ENCODE results near the gene SOD1. TPM values are rescaled to one million over a fixed set of nuclear protein-coding genes. Genes with fewer than 3 reads are reported as not detected.
A peak's percentile ranks its signal among the peaks of the same experiment; 100 is the strongest.

SOD1 gene
- total RNA-seq, 1 donor from 2014 or later, result 205 TPM

DNA sequence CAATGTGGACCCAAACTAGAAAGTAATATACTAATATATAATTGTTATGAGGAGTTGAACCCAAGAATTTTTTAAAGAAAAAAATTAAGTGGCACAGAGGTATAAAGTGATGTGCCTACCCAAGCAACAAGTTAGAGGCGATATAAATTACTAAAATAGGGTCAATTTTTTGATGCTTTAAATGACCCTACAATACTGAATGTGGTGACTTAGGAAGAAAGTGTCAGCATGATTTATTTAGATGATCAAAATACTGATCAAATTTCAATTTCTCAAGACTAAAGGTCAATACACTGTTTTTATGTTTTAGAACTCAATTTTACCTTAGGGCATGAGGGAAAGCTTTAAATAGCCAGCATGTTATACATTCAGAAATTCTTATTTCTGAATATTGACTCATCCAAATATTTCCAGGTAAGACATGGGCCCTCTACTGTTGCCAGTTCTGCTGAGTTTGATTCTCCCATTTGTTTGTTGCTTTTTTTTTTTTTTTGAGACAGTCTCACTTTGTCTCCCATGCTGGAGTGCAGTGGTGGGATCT is 52.3 kb downstream of the SOD1 start:
- no peak for TF ChIP-seq CTCF (IDR thresholded peaks at IDR 0.05)
- Mint-ChIP-seq H3K4me3 (ENCODE audit: unreplicated experiment) (no peak overlapping the region), H3K9me3 (ENCODE audit: unreplicated experiment) (no peaks in the 10 kb centered on the region), H3K27ac (ENCODE audit: unreplicated experiment) (no peak overlapping the region), H3K36me3 (ENCODE audit: unreplicated experiment) (no peaks in the 10 kb centered on the region), H3K4me1 (ENCODE audit: unreplicated experiment) (peaks cover 78% of the 10 kb centered on the region), H3K27me3 (ENCODE audit: unreplicated experiment) (no peaks in the 10 kb centered on the region)
- DNase-seq (ENCODE audit: extremely low spot score, unreplicated experiment), result no peak

DNA sequence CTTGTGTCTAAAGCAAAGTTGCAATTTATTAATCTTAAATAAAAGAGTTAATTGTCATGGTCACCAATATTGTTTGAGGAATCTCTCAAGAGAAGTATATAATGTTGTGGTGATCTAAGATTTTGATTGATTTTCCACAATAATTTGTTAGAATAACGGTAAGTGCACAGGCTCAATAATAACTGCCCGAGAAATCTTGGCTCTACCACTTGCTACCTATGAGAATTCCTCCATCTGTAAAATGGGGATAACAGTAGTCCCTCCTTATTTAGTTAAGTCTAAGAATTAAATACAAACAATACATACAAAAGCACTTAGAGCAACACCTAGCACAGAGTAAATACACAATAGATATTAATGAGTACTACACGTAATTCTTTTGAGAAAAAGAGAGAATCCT is 53.6 kb downstream of the SOD1 start:
- peaks cover 69% of the 10 kb centered on the region for H3K4me1 Mint-ChIP-seq (ENCODE audit: unreplicated experiment)
- peak overlapping the region; percentile 39 for H3K27ac Mint-ChIP-seq (ENCODE audit: unreplicated experiment)
- H3K36me3 Mint-ChIP-seq (ENCODE audit: unreplicated experiment), result no peaks in the 10 kb centered on the region
- DNase-seq (ENCODE audit: extremely low spot score, unreplicated experiment), result no peak
- no peaks in the 10 kb centered on the region for H3K27me3 Mint-ChIP-seq (ENCODE audit: unreplicated experiment)
- TF ChIP-seq CTCF (IDR thresholded peaks at IDR 0.05), result no peak
- H3K4me3 Mint-ChIP-seq (ENCODE audit: unreplicated experiment), result no peak overlapping the region
- H3K9me3 Mint-ChIP-seq (ENCODE audit: unreplicated experiment), result no peaks in the 10 kb centered on the region

- no peak overlapping the region for H3K4me3 Mint-ChIP-seq (ENCODE audit: unreplicated experiment)
- H3K9me3 Mint-ChIP-seq (ENCODE audit: unreplicated experiment), result no peaks in the 10 kb centered on the region
- peaks cover 70% of the 10 kb centered on the region for H3K4me1 Mint-ChIP-seq (ENCODE audit: unreplicated experiment)
- TF ChIP-seq CTCF (IDR thresholded peaks at IDR 0.05), result no peak
- H3K27me3 Mint-ChIP-seq (ENCODE audit: unreplicated experiment), result no peaks in the 10 kb centered on the region
- H3K27ac Mint-ChIP-seq (ENCODE audit: unreplicated experiment), result peak overlapping the region; percentile 33
- no peaks in the 10 kb centered on the region for H3K36me3 Mint-ChIP-seq (ENCODE audit: unreplicated experiment)
- no peak for DNase-seq (ENCODE audit: extremely low spot score, unreplicated experiment)
Measured at GRCh38 chr21:31713973-31714740, 54.7 kb downstream of the SOD1 start.

- DNase-seq (ENCODE audit: extremely low spot score, unreplicated experiment), result no peak
- Mint-ChIP-seq H3K27ac (ENCODE audit: unreplicated experiment) (peak overlapping the region; percentile 10), H3K9me3 (ENCODE audit: unreplicated experiment) (no peaks in the 10 kb centered on the region), H3K4me3 (ENCODE audit: unreplicated experiment) (no peak overlapping the region), H3K36me3 (ENCODE audit: unreplicated experiment) (peaks cover 2% of the 10 kb centered on the region), H3K27me3 (ENCODE audit: unreplicated experiment) (no peaks in the 10 kb centered on the region), H3K4me1 (ENCODE audit: unreplicated experiment) (peaks cover 65% of the 10 kb centered on the region)
- TF ChIP-seq CTCF (IDR thresholded peaks at IDR 0.05), result no peak
Measured at GRCh38 chr21:31714741-31715365, 55.4 kb downstream of the SOD1 start.

DNA sequence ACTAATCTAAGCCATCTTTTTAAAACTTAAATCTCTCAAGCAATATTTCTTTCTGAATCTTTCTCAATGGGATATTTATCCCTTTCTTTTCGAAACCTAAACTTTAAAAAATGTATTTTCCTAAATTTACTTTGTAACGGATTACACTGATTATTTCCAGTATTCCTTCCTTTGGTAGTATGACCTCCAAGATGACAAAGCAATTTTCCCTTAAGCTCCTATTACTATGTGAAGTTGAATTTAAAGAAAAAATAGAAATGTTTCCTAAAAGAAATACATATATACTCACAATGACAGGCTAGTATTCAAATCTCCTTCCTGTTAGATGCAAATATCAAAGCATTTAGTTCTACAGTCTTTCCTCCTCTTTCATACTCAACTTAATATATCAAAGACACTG is 56.6 kb downstream of the SOD1 start:
- TF ChIP-seq CTCF (IDR thresholded peaks at IDR 0.05), result no peak
- no peaks in the 10 kb centered on the region for H3K27me3 Mint-ChIP-seq (ENCODE audit: unreplicated experiment)
- H3K9me3 Mint-ChIP-seq (ENCODE audit: unreplicated experiment), result no peaks in the 10 kb centered on the region
- no peak for DNase-seq (ENCODE audit: extremely low spot score, unreplicated experiment)
- H3K36me3 Mint-ChIP-seq (ENCODE audit: unreplicated experiment), result peaks cover 2% of the 10 kb centered on the region
- peak overlapping the region; percentile 64 for H3K27ac Mint-ChIP-seq (ENCODE audit: unreplicated experiment)
- no peak overlapping the region for H3K4me3 Mint-ChIP-seq (ENCODE audit: unreplicated experiment)
- H3K4me1 Mint-ChIP-seq (ENCODE audit: unreplicated experiment), result peaks cover 59% of the 10 kb centered on the region
